ENCODE data around the gene SPDYC. TPM values are rescaled to one million over a fixed set of nuclear protein-coding genes. Genes with fewer than 3 reads are reported as not detected.

The SPDYC gene
- total and polyA plus RNA-seq, 2 of the 13 experiments (the other 11 are each of a cell fraction or from before 2014, with no cell fraction given), result 0.15 to 0.33 TPM

GRCh38 chr11:65181569-65182257, 11.7 kb downstream of the SPDYC start, which contains the start of gene CAPN1 (continued):
- TF ChIP-seq ZNF17 (CRISPR knock-in tag; IDR thresholded peaks at IDR 0.05) (no peak), ZNF878 (CRISPR knock-in tag; IDR thresholded peaks at IDR 0.05) (no peak), ZMYM2 (CRISPR knock-in tag; IDR thresholded peaks at IDR 0.05) (no peak), TCF12 (IDR thresholded peaks at IDR 0.05) (no peak), TCF12 (CRISPR knock-in tag; IDR thresholded peaks at IDR 0.05) (no peak), SRSF9 (IDR thresholded peaks at IDR 0.05; ENCODE audit: borderline replicate concordance, insufficient read depth, low read depth, low read length, poor library complexity, severe bottlenecking) (no peak), CHD2 (IDR thresholded peaks at IDR 0.05; ENCODE audit: low read depth, low read length) (no peak), ZBTB14 (CRISPR knock-in tag; IDR thresholded peaks at IDR 0.05) (no peak), TRAFD1 (CRISPR knock-in tag; IDR thresholded peaks at IDR 0.05; ENCODE audit: borderline replicate concordance) (no peak), CREBL2 (CRISPR knock-in tag; IDR thresholded peaks at IDR 0.05; ENCODE audit: borderline replicate concordance) (no peak), TBP (CRISPR knock-in tag; IDR thresholded peaks at IDR 0.05) (no peak), ZNF678 (CRISPR knock-in tag; IDR thresholded peaks at IDR 0.05) (no peak), PRPF4 (IDR thresholded peaks at IDR 0.05; ENCODE audit: low read depth, low read length, poor library complexity, severe bottlenecking) (no peak), CSRNP1 (CRISPR knock-in tag; IDR thresholded peaks at IDR 0.05) (no peak), GLI4 (CRISPR knock-in tag; IDR thresholded peaks at IDR 0.05; ENCODE audit: borderline replicate concordance) (no peak), KDM5A (IDR thresholded peaks at IDR 0.05; ENCODE audit: borderline replicate concordance, low read length) (peak; percentile 18; the same call in 1 of the 2 replicates), ZNF101 (CRISPR knock-in tag; IDR thresholded peaks at IDR 0.05; ENCODE audit: borderline replicate concordance, low read depth) (no peak), POLR2A (IDR thresholded peaks at IDR 0.05; ENCODE audit: insufficient read depth in 1 of 2, low read depth in 2 of 2, low read length in 2 of 2) (peak; percentile 5 to 40; a peak in 1 of 4 replicates), TFDP2 (CRISPR knock-in tag; IDR thresholded peaks at IDR 0.05) (no peak), ZBTB2 (CRISPR knock-in tag; IDR thresholded peaks at IDR 0.05; ENCODE audit: low read depth) (0 out of 2 replicates have a peak, but pooled peaks have one; percentile 38), TEF (CRISPR knock-in tag; IDR thresholded peaks at IDR 0.05) (no peak)

All from HepG2 (cell line).